Measurements from ENCODE around the gene GPSM1.

GPSM1 gene, protein sequence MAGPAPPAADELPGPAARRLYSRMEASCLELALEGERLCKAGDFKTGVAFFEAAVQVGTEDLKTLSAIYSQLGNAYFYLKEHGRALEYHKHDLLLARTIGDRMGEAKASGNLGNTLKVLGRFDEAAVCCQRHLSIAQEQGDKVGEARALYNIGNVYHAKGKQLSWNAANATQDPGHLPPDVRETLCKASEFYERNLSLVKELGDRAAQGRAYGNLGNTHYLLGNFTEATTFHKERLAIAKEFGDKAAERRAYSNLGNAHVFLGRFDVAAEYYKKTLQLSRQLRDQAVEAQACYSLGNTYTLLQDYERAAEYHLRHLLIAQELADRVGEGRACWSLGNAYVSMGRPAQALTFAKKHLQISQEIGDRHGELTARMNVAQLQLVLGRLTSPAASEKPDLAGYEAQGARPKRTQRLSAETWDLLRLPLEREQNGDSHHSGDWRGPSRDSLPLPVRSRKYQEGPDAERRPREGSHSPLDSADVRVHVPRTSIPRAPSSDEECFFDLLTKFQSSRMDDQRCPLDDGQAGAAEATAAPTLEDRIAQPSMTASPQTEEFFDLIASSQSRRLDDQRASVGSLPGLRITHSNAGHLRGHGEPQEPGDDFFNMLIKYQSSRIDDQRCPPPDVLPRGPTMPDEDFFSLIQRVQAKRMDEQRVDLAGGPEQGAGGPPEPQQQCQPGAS

DNA sequence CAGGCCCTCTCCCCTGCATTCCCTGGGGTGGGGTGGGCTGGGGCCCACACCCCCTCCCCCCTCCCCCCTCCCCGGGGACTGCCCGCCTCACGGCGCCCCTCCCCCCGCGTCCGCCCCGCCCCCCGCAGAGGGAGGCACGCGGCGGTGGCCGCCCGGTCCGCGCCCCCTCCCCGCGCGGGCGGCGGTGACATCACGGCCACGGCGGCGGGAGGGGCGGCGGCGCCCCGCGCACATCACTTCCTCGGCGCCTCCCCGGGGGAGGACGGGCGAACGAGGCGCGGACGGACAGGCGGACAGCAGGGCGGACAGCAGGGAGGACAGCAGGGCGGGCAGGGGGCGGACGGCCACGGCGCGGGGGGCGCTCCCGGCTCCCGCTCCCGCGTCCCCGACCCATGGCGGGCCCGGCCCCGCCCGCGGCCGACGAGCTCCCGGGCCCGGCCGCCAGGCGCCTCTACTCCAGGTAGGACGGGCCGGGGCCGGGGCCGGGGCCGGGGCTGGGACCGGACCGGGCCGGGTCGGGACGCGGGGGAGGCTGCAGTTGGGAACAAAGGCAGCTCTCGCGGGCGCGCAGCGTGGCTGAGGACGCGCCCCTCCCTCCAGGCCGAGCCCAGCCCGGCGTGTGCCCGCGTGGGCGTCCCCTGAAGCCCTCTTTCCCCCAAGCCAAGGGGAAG lies at the start of gene GPSM1:
Gene GPSM1, plus strand, starts transcription at position 236 of the 671 bp plus-strand sequence. Its CDS starts 157 bp downstream, at position 393.
- no peak for DNase-seq (ENCODE audit: low read depth)

DNA sequence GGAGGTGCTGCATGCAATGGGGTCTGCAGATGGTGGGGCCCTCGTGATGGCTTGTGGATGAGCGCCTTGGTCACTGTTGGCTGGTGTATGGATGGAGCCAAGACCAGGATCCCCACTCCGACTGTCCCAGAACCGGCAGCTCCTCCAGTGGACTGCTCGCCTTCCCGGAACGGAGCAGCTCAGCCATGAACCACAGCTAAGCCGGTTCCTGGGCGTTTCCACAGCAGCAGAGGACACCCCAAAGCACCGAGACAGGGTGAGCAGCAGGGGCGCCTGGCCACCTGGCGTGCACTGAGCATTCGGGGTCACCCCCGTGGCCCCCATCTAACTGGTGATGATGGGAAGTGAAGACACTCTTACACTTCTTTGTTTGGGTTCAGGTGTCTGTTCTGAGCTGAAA lies 49.6 kb upstream of the GPSM1 start:
- no peak for DNase-seq (ENCODE audit: low read depth)

DNA sequence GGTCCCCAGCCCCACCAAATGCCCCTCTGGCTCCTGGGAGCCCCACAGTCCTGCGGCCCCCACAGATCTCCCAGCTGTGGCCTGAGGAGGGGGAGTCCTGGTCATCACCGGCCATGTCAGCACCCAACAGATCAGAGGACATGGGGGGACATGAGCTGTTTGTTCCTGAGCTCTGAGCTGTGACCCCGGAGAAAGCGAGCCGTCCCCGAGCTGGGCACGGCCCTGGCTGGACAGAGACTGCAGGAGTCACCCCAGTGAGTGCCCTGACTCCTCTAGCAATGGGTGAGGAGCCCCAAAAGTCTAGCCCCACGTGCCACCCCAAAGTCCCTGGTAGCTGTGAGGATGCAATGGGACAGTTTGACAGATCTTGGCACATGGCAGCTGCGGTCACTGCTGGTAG lies 49.1 kb upstream of the GPSM1 start:
- no peak for DNase-seq (ENCODE audit: low read depth)

DNA sequence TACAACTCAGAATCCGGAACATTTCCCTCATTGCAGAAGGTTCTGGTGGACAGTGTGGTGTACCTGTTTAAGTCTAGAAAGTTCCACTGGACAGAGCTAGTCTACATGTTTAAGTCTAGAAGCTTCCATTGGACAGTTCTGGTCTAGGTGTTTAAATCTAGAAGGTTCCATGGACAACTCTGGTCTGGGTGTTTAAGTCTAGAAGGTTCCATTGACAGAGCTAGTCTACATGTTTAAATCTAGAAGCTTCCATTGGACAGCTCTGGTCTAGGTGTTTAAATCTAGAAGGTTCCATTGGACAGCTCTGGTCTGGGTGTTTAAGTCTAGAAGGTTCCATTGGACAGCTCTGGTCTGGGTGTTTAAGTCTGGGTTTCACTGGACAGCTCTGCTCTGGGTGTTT lies 48.4 kb upstream of the GPSM1 start:
- no peak for DNase-seq (ENCODE audit: low read depth)

DNA sequence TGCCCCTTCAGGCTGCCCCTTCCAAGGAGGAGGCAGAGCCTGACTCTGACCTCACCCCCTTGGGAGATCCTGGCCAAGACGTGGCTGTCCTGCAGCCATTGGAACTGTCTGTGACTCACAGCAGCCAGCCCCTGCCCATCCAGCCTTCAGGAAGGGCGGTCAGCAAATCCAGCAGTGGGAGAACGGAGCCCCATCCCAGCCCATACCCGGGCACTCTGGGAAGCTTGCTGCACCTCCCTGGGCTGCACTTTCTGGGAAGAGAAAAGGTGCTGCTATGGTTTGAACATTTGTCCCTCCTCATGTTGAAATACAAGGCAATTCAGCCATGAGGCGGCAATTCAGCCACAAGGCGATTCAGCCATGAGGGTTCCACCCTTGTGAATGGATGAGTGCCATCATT lies 47.9 kb upstream of the GPSM1 start:
- no peak for DNase-seq (ENCODE audit: low read depth)

DNA sequence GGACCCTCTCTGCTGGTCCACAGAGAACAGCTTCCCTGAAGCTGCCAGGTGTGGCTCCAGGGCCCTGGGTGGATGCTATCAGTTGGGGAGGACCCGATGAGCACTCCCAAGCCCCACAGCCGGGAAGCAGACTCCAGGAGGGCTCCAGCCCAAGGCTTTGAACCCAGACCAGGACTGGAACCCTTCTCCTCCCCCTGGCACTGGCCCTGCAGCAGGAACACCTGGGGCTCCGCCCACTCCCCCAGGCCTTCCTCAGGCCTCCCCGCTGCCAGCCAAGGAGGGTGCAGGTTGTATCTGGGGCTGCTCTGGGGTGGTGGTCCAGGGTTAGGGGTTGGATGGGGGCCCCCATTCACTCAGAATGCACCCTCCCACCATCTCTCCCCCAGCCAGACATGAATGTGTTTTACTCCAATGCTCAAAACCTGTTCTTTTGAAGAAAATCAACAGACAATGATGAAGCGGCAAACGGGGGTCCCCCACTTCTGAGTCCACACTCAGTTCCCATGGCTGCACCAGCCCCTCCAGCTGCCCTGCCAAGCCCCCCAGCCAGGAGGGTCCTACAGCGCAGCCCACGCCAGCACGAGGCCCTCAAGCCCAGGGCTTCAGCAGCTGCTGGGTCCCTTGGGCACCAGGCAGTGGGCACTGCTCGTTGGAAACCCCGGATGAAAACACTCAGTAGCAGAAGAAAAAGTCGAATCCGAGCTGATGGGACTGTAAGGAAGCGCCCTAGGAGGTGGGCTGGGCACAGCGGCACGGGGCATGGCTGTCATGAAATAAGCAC lies 46.6 kb upstream of the GPSM1 start:
- DNase-seq (ENCODE audit: low read depth), result no peak

DNA sequence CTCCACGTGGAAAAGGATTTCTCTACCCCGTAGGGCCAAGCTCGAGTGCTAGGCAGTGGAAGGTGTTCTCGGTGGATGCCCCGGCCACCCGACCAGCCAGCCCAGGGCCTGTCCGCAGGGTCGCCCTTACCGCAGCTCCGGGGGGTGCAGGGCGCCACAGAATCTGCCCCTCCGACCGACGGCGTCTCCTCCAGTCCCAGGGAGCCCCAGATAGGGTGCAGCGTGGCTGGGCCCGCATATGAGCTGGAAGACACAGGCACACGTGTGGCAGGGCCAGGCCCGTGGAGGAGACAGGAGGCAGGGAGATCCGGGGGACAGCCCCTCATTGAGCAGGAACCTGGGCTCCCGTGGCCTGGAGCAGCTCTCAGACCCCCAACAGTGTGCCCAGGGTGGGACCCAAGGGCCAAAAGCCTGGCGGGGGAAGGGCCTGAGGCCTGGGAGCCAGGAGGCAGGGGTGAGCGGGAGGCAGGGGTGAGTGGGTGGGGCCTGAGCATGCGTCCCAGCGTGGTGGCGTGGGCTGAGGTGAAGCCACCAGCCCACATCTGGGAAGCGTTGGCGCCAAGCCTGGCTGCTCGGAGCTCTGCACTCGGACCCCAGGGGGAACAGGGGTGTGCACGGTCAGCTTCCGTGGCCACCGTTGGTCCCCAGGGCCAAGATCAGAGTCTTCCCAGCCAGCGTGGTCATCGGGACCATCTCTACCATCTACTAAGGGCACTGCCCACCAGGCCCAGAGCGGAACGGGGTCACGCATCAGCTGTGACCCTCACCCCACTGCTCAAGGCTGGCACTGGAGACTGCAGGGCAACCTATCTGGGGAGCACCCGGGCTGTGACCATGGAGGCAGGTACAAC lies 45.7 kb upstream of the GPSM1 start:
- DNase-seq (ENCODE audit: low read depth), result no peak

DNA sequence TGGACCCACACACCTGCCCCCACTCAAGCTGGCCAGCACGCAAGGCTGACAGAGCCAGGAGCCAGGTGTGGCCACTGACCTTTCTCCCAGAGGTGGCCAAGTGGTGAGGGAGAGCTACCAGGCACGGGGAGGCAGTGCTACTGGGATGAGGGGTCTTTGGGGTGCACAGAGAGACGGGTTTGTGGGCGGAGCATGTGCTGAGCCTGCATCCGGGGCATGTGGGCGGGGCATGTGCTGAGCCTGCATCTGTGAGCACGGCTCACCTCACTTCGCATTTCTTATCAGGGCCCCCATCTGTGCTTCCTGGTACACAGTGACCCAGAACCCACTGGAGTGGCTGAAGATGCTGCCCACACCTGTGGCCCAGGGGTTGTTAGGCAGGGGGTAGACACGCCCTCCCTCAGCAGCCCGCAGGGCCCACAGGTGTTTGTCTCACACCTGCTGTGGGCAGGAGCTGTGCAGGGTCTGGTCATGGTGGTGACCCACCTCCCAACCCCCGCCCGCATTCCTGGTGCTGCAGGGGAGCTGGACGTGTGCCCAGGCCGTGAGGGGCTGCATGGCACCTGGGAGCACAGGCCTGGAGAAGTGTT lies 45.0 kb upstream of the GPSM1 start:
- DNase-seq (ENCODE audit: low read depth), result no peak

DNA sequence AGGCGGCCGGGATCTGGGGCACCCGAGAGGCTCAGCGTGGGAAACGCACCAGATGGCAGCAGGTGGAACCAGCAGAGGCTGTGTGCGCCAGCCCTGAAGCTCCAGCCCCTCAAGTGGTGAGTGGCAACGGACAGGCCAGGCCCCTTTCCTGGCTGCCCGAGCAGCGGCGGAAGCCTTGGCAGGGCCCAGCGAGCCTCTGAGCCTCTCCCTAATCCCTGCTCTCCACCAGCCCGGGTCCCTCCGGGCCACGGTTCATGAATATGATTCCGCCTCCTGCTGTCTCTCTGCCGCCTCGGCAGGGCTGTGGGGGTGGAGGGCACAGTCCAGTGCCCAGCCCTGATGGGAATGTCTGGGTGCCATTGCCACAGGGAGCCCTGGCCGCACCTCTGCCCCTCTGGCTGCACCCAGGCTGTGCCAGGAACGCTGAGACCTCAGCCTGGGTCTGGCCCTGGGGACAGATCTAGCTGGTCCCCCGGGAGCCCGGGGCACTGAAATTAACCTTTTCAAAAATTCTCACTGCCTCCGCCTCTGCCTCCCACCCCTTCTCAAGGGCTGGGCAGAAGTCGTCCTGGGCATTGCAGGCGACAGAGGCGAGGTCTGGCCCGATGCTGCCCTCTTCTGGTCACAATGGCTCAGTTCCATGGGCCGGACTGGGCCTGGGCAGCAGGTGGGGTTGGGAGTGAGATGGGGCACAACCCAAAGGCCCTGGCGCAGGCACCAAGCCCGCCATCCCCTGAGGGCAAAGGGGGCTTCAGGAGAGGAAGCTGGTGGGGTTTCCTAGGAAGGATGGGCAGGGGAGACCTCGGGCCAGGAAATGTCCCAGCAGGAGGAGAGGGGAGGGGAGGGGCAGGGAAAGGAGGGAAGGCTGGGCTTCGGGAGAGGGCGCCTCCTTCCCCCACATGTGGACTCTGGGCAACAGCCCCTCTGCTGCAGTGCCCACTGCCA lies 43.8 kb upstream of the GPSM1 start:
- peak; percentile 44 for DNase-seq (ENCODE audit: low read depth)

DNA sequence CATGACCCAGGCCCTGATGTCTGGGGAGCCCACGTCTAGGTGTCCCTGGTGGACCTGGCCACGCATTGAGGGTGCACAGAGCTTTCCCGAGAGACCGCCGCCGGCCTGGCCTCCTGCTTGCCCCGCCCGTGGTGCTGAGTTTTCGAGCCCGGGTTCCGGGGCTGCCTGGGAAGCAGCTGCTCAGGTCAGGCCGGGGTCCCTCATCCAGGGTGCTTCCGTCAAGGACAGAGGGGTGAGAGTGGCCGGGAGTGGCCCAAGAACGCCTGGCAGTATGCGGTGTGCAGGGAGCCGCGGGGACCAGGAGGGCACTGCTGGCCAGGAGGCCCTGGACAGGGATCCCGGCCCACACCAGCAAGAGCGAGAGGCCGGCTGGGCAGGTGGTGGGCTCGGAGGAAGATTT lies 43.0 kb upstream of the GPSM1 start:
- no peak for DNase-seq (ENCODE audit: low read depth)

DNA sequence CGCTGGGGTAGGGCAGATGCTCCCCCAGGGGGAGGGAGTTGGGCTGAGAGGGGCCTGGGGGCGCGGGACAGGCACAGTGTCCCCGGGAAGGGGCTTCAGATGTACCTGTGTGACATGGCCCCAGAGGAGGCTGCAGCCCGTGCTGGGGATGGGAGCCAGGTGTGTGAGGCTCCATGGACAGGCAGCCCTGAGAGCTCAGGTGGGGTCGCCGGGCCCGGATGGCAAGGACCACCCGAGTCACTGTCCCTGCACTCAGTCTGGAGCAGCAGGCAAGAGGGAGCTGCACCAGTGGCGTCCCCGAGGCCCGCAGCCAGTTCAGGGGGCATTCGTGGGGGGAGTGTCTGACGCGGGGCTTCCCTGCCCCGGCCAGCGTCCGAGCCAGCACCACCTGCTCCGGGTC lies 42.4 kb upstream of the GPSM1 start:
- no peak for DNase-seq (ENCODE audit: low read depth)

DNA sequence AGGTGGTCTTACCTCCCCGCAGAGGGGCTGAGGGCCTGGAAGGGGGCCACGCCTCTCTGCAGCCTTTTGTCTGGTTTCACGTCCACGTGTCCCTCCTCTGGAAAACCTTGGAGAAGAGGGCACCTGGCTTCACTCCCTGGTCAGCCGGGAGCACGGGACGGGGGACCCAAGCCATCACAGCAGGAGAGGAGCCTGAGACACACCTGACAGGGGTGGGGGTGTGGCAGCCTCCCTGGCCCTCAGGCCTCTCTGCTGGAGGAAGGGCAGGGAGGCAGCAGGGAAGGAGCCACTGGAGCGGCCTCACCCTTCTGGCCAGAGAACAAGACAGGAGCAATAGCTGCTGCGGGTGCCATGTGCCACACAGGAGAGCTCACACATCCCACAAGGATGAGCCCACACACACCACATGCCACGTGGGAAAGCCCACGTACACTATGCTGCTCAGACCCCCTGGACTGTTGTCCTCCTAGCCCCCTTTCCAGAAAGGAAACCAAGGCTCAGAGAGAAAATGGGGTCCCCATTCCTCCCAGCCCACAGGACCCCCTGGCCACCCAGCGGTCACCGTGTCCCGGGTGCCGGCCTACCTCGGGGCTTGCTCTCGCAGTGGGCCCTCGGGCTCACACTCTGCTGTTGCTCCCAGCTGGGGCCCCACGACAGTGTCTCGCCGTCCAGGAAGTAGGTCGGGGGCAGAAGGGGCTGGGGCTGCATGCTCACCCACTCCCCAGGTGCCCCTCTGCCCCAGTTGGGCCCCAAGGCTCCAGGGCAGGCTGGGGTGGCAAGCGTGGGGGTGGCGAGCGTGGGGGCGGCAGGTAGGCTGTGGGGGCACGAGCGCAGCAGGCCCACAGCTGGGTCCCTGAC lies 41.6 kb upstream of the GPSM1 start:
- no peak for DNase-seq (ENCODE audit: low read depth)

DNA sequence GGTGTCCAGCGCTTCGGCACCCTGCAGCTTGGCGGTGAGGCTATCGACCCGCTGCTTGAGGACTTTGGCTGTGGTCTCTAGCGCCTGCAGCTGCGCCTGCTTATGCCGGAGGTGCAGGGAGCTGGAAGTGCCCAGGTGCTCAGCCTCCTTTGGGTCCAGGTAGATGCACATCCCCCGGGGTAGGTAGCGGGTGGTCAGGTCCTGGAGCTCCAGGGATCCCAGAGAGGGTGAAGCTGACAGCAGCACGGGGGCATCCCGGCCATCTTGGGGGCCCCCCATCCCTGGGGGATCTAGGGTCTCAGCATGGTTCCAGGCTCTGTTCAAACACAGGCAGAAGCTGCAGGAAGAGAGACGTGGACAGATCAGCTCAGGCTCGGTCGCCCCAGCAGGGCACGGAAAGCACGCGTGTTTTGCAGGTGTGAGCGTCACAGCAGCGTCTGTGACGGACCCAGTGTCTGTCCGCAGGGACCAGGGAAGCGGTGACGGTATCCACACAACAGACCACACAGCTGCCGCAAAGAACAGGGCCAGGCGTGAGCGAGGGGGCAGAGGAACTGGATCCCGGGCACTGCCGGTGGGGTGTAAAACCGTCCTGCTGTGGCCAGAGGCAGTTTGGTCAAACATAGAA lies 40.9 kb upstream of the GPSM1 start:
- DNase-seq (ENCODE audit: low read depth), result no peak

DNA sequence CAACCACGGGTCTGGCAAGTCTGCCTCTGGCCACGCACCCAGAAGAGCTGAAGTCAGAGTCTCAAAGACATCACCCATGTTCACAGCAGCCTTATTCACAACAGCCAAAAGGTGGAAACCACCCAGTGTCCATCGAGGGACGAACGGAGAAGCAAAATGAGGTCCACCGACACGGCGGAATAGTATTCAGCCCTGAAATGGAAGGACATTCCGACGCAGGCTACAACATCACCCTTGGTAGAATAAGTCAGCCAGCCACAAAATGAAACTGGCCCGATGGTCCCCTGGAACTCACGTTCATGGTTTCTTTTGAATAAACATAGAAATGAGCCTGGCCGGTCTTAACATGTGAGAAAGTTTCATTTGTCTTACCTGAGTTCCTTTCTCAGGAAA lies 40.4 kb upstream of the GPSM1 start:
- no peak for DNase-seq (ENCODE audit: low read depth)

DNA sequence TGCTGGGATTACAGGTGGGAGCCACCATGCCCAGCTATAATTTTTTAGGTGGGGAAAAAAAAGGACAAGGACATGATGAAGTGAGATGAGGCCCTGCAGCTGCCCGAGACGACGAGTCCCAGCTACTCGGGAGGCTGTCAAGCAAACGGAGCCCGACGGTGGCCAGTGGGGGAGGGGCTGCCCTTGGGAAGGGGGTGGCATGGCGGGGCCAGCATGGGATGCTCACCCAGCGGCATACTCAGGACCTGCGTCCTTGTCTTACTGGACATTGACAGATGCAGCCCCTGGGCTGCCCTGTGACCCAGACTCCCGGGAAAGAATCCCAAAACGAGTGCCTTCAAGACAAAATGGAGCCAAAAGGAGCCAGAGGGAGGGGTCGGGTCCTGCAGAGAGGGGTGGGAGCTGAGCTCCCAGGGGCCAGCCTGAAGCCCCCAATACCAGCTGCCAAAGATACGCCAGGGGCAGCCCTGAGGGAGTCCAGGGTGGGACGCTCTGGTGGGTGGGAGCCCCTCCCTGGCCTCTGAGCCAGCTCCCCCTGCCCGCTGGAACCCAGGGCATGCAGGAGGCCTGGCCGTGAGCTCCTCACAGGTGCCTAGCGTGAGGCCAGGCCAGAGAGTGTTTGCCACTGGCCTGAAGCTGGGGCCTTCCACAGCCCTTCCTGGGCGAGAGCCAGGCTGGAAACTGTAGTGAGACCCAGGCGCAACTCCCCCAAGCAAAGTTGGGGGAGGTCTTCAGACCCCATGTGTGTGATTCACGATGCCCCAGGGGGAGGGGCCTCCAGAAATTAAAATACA lies 39.2 kb upstream of the GPSM1 start:
- DNase-seq (ENCODE audit: low read depth), result no peak

DNA sequence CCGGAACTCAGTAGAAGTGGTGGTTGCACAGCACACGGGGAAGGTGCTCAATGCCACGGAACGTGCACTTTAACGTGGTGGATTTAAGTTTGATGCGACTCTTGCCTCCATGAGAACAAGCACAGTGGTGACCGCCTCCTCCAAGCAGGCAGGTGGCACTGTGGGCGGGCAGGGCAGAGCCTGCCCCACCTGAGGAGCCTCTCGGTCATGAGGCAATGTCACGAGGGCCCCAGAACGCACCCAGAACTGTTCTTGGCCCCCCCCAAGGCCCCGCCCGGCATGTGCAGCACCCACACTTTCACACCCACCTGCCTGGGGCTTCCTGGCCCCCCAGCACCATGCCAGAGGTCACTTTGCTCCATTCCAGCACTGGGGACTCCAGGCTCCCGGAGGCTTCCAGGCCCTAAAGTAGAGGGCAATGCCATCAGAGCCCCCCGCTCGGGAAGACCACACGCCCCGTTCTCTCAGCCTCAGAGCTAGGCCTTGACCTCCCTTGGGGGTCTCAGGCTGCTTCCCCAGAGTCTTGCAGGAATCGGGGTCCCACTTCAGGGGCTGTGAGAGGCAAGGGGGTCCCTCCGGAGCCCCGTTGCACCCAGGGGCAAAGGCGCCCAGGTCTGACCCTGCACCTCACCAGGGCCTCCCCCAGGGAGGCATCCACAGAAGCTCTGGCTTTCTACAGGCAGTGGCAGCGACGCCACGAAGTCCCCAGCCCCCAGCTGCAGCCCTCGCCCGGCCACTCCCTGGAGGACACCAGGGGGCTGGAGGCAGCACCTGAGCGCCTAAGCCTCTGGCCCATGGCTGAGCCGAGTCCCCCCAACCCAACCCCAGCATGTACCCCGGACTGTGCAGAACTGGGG lies 37.5 kb upstream of the GPSM1 start:
- DNase-seq (ENCODE audit: low read depth), result no peak

Measured in stimulated activated CD8-positive, alpha-beta memory T cell treated with anti-CD3 and anti-CD28 coated beads, Interleukin-12 subunit alpha, Interleukin-12 subunit beta, amount 100 ng/mL, for 1 hour (primary cell).